OCI-LY1 (cell line): Measurements from ENCODE around the gene CHST10.

Experiments
- EZH2 ChIP-seq: fragments of 200-600 bp; sonication (generic), shearing (Covaris generic); IDR thresholded peaks from 2 replicates; pipeline ENCODE4 v1.8.0; 2017; ENCODE audit warnings: borderline replicate concordance, mixed run types, mild to moderate bottlenecking, antibody characterized with exemption, low read length, moderate library complexity, mixed read lengths
- TF ChIP-seq, protein P1 (sequence below): fragments of 200-600 bp; sonication (generic), shearing (Covaris generic); IDR thresholded peaks from 2 replicates; pipeline ENCODE4 v1.5.1; 2017; ENCODE audit warnings: mild to moderate bottlenecking, antibody characterized with exemption, low read length, moderate library complexity, mixed read lengths

- TF ChIP-seq, protein P1, sequence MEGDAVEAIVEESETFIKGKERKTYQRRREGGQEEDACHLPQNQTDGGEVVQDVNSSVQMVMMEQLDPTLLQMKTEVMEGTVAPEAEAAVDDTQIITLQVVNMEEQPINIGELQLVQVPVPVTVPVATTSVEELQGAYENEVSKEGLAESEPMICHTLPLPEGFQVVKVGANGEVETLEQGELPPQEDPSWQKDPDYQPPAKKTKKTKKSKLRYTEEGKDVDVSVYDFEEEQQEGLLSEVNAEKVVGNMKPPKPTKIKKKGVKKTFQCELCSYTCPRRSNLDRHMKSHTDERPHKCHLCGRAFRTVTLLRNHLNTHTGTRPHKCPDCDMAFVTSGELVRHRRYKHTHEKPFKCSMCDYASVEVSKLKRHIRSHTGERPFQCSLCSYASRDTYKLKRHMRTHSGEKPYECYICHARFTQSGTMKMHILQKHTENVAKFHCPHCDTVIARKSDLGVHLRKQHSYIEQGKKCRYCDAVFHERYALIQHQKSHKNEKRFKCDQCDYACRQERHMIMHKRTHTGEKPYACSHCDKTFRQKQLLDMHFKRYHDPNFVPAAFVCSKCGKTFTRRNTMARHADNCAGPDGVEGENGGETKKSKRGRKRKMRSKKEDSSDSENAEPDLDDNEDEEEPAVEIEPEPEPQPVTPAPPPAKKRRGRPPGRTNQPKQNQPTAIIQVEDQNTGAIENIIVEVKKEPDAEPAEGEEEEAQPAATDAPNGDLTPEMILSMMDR: no peak
- no peak for TF ChIP-seq EZH2
These were observed 4.6 kb downstream of the CHST10 start for GRCh38 chr2:100412881-100413321.
